GM18873 (cell line): ENCODE data around the gene GAN.

Source experiments
- ATAC-seq: cut with Tn5 transposase; IDR thresholded peaks from one replicate; pipeline ENCODE4 v1.9.1; 2021; ENCODE audit warnings: mild to moderate bottlenecking, moderate library complexity, moderate number of reproducible peaks; ENCODE audit not compliant: unreplicated experiment, low FRiP score

The GAN gene

DNA sequence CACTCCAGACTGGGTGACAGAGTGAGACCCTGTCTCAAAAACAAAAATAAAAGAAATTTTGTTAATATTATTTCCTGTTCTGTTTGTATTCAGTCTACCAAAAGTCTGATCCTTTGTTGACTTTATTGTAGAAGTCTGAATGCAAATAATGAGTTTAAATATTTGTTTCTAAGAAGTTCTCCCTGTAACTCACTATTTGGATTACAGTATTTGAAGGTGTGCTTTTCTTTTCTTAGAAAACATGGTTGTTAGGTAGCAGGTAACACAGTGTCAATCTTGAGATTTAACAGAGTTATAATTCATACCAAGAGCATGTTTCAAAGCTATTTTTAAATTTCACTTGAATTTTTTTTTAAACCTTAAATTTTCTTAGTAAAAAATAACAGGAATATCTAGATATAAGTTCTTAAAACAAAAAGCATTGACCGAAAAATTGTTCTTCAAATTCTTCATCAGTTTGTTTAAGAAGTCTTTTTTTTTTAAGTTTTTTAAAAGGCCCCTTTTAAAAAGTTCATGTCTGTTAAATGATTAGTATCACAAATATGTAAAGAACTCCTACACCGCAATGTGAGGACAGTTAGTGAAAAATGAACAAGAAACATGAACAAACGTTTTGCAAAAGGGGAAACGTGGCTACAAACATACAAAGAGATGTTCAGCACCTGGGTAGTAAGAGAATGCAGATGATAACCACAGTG is 35.0 kb downstream of the GAN start:
- no peak for ATAC-seq

DNA sequence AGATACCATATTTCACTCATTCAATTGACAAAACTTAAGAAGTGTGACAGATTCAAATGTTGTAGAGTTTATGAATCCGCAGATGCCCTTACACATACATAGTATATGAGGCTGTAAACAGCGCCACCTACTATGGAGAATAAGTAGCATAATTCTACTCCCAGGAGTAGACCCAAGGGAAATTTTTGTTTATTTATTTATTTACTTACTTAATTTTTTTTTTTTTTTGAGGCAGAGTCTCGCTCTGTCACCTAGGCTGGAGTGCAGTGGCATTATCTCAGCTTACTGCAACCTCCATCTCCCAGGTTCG is 35.5 kb downstream of the GAN start:
- ATAC-seq, result no peak

DNA sequence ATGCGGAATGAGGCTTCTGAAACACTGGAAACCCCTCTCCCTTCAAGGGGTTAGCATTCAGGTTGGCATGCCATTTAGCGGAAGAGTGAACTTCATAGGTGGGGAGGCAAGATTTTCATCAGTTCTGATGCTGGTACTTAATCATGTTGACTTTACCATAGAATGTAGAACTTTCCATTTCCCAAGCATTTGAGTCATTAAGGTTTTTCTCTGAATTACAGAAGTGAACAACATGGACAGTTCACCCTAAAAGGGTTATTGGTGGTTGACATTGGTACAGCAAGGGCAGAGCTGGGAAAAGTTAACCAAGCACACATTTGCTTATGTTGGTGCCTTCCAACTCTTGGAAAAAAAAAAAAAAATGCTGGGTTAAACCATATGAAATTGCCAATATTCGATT is 39.1 kb downstream of the GAN start:
- ATAC-seq, result no peak

DNA sequence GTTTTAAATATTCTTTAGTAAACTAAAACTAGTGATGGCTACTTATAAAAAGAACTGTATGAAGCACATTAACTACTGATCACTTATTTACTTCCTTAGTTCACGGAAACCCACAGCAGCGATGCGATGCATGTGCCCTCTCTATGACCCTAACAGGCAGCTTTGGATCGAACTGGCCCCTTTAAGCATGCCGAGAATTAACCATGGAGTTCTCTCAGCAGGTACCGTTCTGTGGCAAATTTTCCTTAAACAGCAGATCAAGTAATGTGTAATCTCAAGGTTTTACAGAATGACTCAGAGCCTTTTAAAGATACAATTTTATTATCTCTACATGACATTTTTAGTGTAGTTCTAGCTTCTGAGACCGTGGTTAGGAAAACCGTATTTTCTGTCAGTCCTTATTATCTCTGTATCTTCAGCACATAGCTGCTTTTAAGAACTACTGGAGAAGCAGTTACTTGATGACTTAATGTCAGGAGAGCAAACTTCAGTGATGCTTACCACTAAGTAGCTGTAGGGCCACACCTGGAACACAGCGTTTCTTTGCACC is 43.0 kb downstream of the GAN start:
- no peak for ATAC-seq

DNA sequence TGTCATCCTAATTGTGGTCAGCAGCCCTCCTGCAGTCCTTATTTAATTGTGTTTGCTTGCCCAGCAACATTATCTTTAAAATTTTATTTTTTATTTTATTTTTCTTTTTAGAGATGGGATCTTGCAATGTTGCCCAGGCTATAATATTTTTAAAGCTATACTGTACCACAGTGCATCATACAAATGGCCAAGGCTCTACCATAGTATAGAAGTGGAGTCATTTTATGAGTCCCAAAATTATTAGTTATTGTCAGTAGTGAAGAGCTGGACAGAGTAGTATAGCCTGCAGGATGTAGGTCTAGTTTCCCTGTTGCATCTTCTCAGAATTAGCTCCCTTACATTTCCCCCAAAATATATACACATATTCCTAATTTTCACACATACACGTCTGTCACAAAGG is 44.1 kb downstream of the GAN start:
- ATAC-seq, result no peak

DNA sequence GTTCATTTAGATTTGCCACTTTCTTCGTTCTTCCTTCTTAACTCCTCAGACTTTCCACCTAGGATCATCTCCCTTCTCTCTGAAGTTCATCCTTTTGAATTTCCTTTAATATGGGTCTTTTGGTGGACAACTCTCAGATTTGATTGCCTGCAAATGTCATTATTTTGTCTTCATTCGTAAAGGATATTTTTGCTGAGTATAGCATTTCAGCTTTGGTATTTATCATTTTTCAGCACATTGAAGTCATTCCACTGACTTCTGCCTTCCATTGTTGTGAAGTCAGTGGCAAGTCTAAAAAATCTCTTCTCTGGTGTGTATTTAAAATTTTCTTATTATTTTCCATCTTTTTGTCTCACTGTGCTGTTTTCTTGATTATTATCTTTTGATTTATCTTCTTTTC is 45.4 kb downstream of the GAN start:
- no peak for ATAC-seq

DNA sequence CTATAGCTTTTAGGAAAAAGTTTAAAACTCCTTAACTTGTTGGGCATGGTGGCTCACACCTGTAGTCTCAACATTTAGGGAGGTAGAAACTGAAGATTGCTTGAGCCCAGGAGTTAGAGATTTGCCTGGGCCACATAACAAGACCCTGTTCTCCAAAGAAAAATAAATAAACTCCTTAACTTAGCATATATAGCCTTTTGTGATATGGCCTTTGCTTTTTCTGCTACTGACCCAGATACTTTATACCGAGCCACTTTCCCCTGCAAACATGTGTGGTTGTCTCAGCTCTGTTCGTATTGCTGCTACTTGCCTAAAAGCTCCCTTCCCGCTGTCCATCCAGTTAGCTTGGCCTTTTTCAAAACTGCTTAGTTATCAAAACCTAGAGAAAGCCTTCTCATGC is 51.0 kb downstream of the GAN start:
- ATAC-seq, result no peak

DNA sequence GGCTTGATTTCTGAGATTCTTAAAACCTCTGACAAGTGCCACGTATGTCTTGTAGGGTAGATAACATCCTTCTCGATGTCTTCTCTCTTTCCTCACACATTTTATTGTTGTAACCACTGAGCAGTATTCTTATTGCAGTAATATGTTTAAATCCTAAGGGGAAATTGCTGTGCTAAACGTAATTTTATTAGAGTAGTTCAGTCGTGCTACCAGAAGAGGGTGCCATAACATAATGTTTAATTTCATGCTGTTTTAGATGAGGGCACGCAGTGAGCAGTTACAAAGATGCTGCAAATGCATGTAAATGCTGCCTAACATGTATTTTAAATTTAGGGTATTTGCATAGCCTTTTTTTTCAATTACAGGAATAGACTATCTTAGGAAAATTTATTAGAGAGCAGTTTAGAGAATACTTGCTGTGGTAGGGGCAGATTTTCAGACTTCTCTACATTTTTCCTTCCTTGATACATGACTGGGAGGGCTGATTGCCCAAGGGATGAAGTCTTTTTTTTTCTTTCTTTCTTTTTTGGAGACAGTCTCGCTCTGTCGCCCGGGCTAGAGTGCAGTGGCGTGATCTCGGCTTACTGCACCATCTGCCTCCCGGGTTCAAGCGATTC is 51.7 kb downstream of the GAN start:
- no peak for ATAC-seq

DNA sequence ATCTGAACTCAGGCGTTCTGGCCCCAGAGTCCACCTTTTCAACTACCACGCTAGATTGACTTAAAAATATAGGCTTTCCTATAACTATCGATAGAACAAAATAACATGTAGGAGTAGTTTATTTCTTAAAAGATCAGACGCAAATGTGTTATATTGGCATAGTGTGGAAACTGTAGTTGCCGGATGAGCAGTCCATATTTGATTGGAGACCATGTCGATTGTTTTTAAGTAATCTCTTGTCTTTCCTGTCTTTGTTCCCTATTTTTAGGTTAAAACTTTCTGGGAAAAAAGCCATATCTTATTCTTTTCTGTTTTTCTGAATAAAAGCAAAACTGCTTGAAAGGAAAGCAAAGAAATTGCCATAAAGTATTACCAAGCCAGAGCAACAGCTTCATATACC is 53.1 kb downstream of the GAN start:
- no peak for ATAC-seq

DNA sequence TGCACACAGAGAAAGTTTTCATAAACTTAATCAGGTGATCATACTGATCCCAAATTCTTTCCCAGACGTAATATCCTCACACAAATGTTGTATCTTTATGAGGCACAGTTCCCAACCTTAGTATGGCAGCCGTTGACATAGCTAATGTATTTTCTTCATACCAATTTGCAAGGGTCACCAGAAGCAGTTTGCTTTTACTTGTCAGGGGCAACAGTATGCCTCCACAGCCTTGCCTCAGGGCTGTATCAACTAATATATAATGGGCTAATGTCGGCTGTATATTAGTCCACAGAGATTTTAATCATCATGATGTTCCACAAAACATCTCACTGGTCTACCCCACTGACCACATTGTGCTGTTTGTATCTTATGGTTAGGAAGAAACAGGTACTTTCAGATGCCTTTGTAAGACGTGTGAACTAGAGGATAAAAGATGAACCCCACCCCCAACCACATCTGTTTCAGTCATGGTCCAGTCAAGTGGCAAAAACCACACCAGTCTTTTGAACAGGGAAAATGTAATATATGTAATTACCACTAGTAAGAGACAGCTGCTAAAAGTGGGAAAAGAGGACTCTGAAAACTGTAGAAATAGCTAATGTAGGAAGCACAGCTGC is 55.2 kb downstream of the GAN start:
- ATAC-seq, result no peak

DNA sequence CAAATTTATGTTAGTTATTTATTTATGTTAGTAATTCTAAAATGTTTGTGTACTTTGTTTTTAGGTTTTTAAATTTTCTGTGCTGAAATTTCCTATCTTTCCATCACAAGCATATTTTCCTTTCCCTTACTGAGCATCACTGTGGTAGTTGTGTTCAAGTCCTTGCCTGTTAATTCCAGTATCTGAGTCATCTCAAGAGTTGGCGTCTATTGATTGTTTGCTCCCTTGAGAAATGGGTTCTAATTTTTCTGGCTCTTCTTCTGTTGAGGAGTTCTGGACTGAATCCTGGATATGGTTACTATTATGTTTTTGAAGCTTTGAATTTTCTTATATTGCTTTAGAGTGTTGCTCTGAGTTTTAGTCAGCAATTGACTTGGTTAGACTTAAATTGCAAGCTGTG is 56.3 kb downstream of the GAN start:
- ATAC-seq, result no peak

DNA sequence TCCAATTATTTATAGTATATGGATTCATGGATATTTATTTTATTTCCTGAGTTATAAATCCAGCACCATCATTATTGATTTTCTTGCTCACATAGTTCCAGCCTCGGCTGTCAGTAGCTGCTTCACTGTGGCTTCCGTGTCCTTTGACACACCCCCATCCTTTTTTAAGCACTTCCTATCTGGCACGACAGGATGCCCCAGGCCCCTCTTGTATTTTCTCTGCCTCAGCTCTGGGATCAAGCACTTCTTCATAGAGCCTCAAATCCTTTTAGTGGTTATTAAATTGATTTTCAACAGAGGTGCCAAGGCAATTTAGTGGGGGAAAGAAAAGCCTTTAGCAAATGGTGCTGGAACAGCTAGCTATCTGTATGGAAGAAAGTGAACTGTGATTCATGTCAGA is 59.8 kb downstream of the GAN start:
- ATAC-seq, result no peak

DNA sequence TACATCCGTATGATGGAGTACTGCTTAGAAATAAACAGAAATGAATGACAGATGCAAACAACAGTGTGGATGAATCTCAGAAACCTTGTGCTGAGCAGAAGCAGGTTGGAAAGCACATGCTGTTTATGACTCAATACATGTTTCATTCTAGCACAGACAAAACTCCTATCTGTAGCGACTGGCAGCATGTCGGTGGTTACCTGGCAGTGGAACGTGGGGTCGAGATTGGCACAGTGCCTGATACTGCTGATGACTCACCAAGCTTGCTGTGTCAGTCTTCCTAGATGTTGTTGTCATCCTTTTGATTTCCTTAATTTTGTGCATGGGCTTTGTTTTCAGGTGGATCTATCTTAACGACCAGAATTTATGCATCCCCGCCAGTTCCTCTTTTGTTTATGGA is 62.1 kb downstream of the GAN start:
- no peak for ATAC-seq

DNA sequence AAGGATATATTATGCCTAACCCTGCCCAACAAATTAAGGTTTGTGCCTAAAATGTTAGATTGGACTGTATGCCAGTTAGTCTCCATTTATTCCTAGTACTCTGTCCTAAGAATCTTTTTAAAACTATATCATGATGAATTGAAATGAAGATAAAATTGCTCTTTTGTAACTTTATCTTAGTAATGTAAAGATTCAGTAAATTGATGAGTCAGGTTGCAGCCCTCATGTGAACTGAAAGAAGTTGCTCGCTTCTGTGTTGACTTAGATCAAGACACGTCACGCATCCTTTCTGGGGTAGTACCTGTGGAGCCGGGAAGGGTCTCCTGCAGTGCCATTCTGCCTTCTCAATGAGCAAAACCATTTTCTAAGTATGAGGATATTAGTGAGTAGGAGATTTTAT is 63.3 kb downstream of the GAN start:
- no peak for ATAC-seq

DNA sequence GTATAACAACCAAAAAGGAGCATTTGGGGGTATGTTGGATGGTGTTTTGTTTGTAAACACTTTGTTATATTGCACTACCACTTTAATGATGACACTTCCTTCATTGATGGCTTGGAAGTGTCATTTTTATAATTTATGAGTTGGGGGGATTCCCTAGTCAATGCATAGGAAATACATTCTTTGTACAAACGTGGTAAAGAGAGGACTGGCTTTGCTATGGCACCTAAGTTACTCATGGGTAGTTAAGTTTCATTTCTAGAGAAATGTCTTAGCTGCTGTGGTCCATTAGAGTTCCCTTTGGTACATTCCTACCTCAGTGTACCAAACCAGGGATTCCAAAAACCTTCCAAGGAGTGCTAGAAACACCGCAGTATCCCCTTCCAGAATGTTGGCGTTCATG is 66.2 kb downstream of the GAN start:
- ATAC-seq, result no peak

DNA sequence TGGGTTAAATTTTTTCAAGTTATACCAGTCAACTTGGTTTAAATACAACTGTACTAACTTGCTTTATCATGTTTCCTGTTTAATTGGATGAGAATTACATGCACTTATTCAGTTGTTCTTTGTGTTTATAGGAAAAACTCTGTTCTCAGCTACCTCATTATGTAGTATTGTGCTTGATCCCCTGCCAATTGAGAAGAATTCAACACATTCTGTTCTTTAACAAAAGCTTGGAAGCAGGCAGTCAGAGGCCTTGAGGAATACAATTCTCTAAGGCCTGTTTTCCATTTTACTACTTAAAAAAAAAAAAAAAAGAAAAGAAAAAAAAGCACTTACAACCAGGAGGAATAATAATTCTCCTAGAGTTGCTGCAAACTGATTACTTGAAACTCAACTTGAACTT is 69.2 kb downstream of the GAN start:
- ATAC-seq, result no peak

DNA sequence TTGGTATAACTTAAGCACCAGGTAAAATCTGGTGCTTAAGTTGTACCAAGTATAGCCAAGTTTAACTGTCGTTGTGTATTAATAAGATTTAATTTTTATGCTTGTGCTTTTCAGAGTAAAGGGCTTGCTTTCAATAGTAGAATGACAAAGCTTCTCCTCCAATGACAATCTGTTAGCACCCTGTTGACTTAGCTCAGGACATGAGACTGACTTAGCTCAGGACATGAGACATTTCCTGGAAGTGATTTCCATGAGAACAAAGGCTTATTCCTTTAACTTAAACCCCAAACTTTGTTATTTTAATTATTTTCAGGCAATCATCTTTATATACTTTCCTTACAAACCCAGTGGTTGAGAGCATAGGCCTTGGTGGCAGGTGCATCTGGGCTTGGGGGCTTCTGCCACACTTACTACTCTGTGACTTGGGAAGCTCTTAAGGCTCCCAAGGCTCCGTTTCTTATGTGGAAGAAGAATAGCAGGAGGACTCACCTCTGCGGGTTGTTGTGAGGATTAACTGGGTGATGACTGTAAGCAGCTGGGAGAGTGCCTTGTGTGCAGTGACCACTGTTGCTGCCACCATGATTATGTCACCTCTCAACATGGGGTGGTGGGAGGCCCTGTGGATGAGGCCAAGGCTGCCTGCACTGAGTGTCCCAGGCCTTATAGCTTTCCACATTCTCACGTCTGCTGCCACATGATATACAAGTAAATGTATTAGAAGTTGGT is 70.4 kb downstream of the GAN start:
- ATAC-seq, result no peak

DNA sequence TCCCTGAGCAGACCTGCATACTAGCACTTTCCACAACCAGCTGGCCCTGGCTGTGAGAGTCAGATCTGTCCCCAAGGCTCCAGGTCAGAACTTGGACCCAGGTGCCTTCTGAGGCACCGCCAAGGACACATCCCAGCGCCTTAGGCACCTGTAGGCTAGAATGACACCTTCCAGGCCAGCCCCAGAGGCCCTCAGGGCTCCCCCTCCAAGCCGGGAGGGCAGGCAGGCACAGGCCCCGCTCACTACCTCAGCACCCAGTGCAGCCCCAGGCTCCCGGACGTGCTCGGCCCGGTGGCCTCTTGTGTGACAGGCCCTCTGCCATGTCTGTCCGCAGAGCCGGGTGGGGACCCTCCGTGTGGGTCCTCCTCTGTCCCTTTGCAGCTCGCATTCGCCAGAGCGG is 73.6 kb downstream of the GAN start:
- no peak for ATAC-seq

DNA sequence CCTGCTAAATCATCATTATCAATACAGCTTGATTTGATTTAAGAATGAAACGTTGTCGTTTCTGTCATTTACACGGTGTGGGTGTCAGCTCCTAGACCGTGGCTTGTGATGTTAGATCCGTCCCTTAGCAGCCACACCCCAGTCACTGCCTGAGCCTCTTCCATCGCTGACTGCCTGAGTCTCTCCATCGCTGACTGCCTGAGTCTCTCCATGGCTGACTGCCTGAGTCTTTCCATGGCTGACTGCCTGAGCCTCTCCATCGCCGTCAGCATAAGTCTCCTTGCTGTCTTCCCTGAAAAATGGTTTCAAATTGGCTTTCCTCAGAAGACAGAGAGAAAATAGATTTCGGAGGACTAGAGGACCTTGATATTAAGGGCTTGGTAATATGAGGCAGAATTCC is 76.1 kb downstream of the GAN start:
- ATAC-seq, result no peak

DNA sequence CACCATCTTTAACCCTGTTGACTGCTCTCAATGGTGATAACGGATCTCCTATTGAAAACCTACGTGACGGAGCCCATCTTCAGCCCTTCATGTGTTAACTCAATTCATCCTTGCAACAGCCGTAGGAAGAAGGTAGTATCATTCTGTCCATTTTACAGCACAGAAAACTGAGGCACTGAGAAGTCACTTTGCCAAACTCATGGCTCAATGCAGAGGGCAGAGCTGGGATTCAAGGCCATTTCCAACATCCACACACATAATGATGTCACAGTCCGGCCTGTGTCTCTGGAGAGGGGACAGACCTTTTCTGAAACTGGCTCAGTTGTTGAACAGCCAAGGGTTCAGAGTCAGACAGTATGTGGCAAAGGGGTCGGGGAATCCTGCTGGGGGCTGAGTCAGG is 77.2 kb downstream of the GAN start:
- no peak for ATAC-seq

DNA sequence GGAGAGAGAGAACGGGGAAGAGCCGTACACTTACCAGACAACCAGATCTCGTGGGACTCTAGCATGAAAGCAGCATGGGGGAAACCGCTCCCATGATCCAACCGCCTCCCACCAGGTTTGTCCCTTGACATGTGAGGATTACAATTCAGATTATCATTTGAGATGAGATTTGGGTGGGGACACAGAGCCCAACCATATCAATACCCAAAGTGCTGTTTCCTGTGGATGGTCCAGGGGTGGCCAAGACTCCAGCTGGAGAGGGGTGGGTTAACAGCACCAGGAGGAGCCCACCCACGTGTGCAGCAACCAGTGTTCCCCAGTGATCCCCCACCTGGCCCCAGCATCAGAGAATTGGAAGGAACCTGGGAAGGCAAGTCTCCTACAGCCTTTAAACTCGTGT is 79.7 kb downstream of the GAN start:
- no peak for ATAC-seq
